Measurements from ENCODE around the gene ANXA6. TPM values are rescaled to one million over a fixed set of nuclear protein-coding genes. Genes with fewer than 3 reads are reported as not detected.

ANXA6 gene
- total and polyA plus RNA-seq, 2 donors (not counting 1 experiment from before 2014, with no cell fraction given): 136 to 300 TPM

DNA sequence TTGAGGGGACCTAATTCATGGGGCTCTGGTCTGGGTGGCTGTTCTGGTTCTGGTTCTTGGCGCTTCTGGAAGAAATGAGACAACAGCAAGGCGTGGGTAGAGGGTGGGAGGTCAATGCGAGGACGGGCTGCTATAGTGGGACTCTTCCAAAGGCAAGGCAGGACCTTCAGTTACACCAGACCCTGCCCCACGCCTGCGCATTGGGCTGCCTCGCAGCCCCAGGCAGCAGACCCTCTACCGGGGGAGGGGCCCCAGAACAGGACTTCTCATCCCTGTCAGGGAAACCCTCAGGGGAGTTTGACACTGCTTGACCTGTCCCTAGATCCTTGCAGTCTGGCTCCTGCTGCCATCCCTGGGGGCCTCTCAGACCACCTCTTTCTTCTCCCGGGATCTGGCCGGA, 47.8 kb upstream of the ANXA6 start:
- ATAC-seq (ENCODE audit: low read depth) (no peak), DNase-seq (no peak)
- Histone ChIP-seq H3K79me2 (ENCODE audit: control insufficient read depth, insufficient read depth, low read length) (peaks cover 76% of the 10 kb centered on the region), H3K9me3 (ENCODE audit: control extremely low read depth in 1 of 3, control insufficient read depth in 2 of 3, insufficient read depth in 1 of 3, low read length in 2 of 3) (no peaks in the 10 kb centered on the region), H3K4me2 (replicated peaks; ENCODE audit: low read depth, low read length, poor library complexity, severe bottlenecking) (no peak overlapping the region), H2AFZ (ENCODE audit: insufficient read depth, low read depth, low read length, poor library complexity, severe bottlenecking) (no peak overlapping the region), H4K20me1 (ENCODE audit: control insufficient read depth, insufficient read depth, low read length, poor library complexity, severe bottlenecking) (no peaks in the 10 kb centered on the region), H3K9ac (ENCODE audit: low read length) (no peak overlapping the region), H3K27ac (ENCODE audit: low read length in 2 of 2) (peak overlapping the region in 1 of 2 donors; percentile 1), H3K36me3 (replicated peaks in 1 of 2; ENCODE audit: control extremely low read depth in 1 of 2, control insufficient read depth in 1 of 2, extremely low read depth in 1 of 2, insufficient read depth in 2 of 2, low read length in 1 of 2) (peaks cover 5 to 46% of the 10 kb centered on the region in 2 experiments), H3K4me1 (ENCODE audit: control insufficient read depth in 2 of 2, insufficient read depth in 2 of 2, low read length in 2 of 2) (peaks cover 49 to 66% of the 10 kb centered on the region in 2 donors), H3K27me3 (replicated peaks in 1 of 4; ENCODE audit: control extremely low read depth in 1 of 4, control insufficient read depth in 3 of 4, insufficient read depth in 4 of 4, low read length in 3 of 4) (no peaks in the 10 kb centered on the region), H3K4me3 (ENCODE audit: control extremely low read depth in 1 of 5, extremely low read depth in 1 of 5, insufficient read depth in 1 of 5, low read depth in 2 of 5, low read length in 4 of 5) (no peak overlapping the region)
- 98% methylated on average over 10 of the region's 10 CpGs for WGBS (ENCODE audit: insufficient coverage)
- no peak overlapping the region for H3K4me3 Mint-ChIP-seq
- ChIA-PET CTCF (interaction anchor here (1.4 to 1.6 kb wide), 2 partner anchors 33 to 89 kb away, joined by 3 to 4 read pairs; no protein-coding TSS in a partner anchor), POLR2A (no interaction called here)
- peak overlapping the region; percentile 66 for H3K27ac Mint-ChIP-seq
- H3K4me1 Mint-ChIP-seq: peaks cover 65% of the 10 kb centered on the region
- H3K27me3 Mint-ChIP-seq: no peaks in the 10 kb centered on the region
- intact Hi-C loops (cut with micrococcal nuclease): no loop called here
- TF ChIP-seq EZH2 (IDR thresholded peaks at IDR 0.05; ENCODE audit: borderline replicate concordance, insufficient read depth, low read depth, low read length, poor library complexity, severe bottlenecking): no peak
- TF ChIP-seq, protein P1, sequence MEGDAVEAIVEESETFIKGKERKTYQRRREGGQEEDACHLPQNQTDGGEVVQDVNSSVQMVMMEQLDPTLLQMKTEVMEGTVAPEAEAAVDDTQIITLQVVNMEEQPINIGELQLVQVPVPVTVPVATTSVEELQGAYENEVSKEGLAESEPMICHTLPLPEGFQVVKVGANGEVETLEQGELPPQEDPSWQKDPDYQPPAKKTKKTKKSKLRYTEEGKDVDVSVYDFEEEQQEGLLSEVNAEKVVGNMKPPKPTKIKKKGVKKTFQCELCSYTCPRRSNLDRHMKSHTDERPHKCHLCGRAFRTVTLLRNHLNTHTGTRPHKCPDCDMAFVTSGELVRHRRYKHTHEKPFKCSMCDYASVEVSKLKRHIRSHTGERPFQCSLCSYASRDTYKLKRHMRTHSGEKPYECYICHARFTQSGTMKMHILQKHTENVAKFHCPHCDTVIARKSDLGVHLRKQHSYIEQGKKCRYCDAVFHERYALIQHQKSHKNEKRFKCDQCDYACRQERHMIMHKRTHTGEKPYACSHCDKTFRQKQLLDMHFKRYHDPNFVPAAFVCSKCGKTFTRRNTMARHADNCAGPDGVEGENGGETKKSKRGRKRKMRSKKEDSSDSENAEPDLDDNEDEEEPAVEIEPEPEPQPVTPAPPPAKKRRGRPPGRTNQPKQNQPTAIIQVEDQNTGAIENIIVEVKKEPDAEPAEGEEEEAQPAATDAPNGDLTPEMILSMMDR (IDR thresholded peaks at IDR 0.05): no peak
- H3K9me3 Mint-ChIP-seq (ENCODE audit: insufficient read depth): no peaks in the 10 kb centered on the region

DNA sequence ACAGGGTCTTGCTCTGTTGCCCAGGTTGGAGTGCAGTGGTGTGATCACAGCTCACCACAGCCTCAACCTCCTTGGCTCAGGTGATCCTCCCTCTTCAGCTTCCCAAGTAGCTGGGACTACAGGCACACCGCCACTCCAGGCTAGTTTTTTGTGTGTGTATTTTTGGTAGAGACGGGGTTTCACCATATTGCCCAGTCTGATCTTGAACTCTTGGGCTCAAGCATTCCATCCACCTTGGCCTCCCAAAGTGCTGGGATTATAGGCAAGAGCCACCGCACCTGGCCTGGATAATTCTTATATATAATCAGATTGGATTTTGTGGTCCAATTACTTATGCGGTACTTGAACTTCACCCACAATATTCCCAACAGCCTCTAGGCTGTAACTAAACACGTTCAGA, 46.5 kb upstream of the ANXA6 start:
- H3K9ac ChIP-seq (ENCODE audit: low read length): no peak overlapping the region
- H3K27me3 Mint-ChIP-seq: no peaks in the 10 kb centered on the region
- 100% methylated on average over 1 of the region's 5 CpGs for WGBS (ENCODE audit: insufficient coverage)
- H3K4me2 ChIP-seq (replicated peaks; ENCODE audit: low read depth, low read length, poor library complexity, severe bottlenecking): no peak overlapping the region
- no peak overlapping the region for H3K27ac Mint-ChIP-seq
- no peaks in the 10 kb centered on the region for H3K9me3 Mint-ChIP-seq (ENCODE audit: insufficient read depth)
- TF ChIP-seq, protein P1 (IDR thresholded peaks at IDR 0.05): no peak
- ATAC-seq (ENCODE audit: low read depth): no peak
- H3K36me3 ChIP-seq (replicated peaks in 1 of 2; ENCODE audit: control extremely low read depth in 1 of 2, control insufficient read depth in 1 of 2, extremely low read depth in 1 of 2, insufficient read depth in 2 of 2, low read length in 1 of 2): peaks cover 5 to 60% of the 10 kb centered on the region in 2 experiments
- H2AFZ ChIP-seq (ENCODE audit: insufficient read depth, low read depth, low read length, poor library complexity, severe bottlenecking): no peak overlapping the region
- CTCF ChIA-PET: interaction anchor here (0.7 to 1.6 kb wide), 5 partner anchors 9 to 78 kb away, joined by 3 to 5 read pairs (median 4); no protein-coding TSS in a partner anchor
- intact Hi-C loops (cut with micrococcal nuclease): no loop called here
- H3K4me3 Mint-ChIP-seq: no peak overlapping the region
- DNase-seq: no peak
- H4K20me1 ChIP-seq (ENCODE audit: control insufficient read depth, insufficient read depth, low read length, poor library complexity, severe bottlenecking): no peaks in the 10 kb centered on the region
- H3K4me1 ChIP-seq (ENCODE audit: control insufficient read depth in 2 of 2, insufficient read depth in 2 of 2, low read length in 2 of 2): peaks cover 37 to 52% of the 10 kb centered on the region in 2 donors
- POLR2A ChIA-PET: interaction anchor here (1.1 kb wide), 1 partner anchor 7 kb away, joined by 3 read pairs; no protein-coding TSS in a partner anchor
- no peak overlapping the region for H3K4me3 ChIP-seq (ENCODE audit: control extremely low read depth in 1 of 5, extremely low read depth in 1 of 5, insufficient read depth in 1 of 5, low read depth in 2 of 5, low read length in 4 of 5)
- H3K27me3 ChIP-seq (replicated peaks in 1 of 4; ENCODE audit: control extremely low read depth in 1 of 4, control insufficient read depth in 3 of 4, insufficient read depth in 4 of 4, low read length in 3 of 4): no peaks in the 10 kb centered on the region
- peaks cover 64% of the 10 kb centered on the region for H3K79me2 ChIP-seq (ENCODE audit: control insufficient read depth, insufficient read depth, low read length)
- H3K27ac ChIP-seq (ENCODE audit: low read length in 2 of 2): peak overlapping the region in 1 of 2 donors; percentile 18
- peaks cover 60% of the 10 kb centered on the region for H3K4me1 Mint-ChIP-seq
- no peaks in the 10 kb centered on the region for H3K9me3 ChIP-seq (ENCODE audit: control extremely low read depth in 1 of 3, control insufficient read depth in 2 of 3, insufficient read depth in 1 of 3, low read length in 2 of 3)

Data from B cell (primary cell).